KOPT-K1 (cell line): ENCODE measurements around the gene STK11IP.

Experiments
- H3K27ac ChIP-seq: fragments of 200-600 bp; sonication (generic); 2 replicates; pipeline ENCODE4 v1.5.1; 2016; ENCODE audit warnings: antibody characterized with exemption, mild to moderate bottlenecking, low read depth, low read length; ENCODE audit not compliant: poor library complexity, severe bottlenecking
- H3K36me3 ChIP-seq: fragments of 200-600 bp; sonication (generic); 2 replicates; pipeline ENCODE4 v1.5.1; 2017; ENCODE audit warnings: antibody characterized with exemption, mild to moderate bottlenecking, low read length, moderate library complexity; ENCODE audit not compliant: insufficient read depth
- H3K9me3 ChIP-seq: fragments of 200-600 bp; sonication (generic); 2 replicates; pipeline ENCODE4 v1.5.1; 2017; ENCODE audit warnings: antibody characterized with exemption, low read length, mild to moderate bottlenecking; ENCODE audit not compliant: insufficient read depth, poor library complexity, severe bottlenecking

The STK11IP gene

DNA sequence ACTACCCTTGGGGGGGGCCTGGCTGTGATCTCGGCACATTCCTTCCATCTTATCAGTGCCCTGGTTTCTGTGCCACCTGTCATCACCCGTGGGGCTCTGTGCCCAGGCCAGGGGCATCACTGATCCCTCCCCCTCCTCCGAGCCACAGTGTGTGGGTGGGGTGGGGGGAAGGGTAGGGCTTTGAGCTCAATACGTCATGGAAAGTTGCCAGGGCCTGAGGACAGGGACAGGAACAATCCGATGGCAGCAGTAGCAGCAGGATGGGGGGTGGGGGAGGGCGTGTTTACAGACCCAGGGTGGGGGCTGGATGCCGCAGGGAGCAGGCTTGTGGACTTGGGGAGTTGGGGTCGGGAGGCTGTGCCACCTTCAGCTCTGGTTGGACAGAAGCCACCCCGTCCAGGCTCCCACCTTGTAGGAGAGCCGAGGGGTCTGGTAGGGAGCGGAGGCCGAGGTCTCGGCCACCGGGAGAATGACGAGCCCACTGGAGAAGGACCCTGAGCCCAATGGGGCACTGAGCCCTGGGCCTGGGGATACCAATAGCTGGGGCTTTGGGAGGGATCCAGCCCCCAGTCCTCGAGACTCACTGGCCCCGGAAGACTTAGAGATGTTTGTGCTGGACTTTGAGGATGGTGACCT is 33.2 kb downstream of the STK11IP start:
- no peaks in the 10 kb centered on the region for H3K9me3 ChIP-seq
- H3K36me3 ChIP-seq = no peaks in the 10 kb centered on the region
- no peak overlapping the region for H3K27ac ChIP-seq

DNA sequence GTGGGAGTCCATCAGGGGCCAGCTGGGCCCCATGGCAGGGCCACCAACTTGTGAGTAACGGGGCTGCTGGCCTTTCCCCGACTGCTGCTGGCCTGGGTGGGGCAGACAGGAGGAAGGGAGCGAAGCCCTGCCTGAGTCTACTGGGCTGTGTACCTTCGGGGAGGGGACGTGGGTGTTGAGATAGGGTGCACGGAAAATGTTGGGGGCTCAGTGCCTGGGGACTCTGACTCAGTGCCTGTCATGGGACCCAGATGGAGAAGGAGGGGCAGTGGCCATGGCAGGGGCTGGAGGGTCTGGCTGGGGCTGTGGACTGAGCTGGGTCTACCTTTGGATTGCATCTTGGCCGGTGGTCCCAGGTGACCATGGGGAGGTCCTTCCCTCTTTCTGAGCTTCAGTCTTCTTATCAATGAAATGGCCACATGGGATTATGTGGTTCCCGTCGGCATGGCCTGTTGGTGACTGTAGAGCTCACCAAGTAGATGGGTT is 33.8 kb downstream of the STK11IP start:
- Histone ChIP-seq H3K27ac (no peak overlapping the region), H3K36me3 (no peaks in the 10 kb centered on the region), H3K9me3 (no peaks in the 10 kb centered on the region)

DNA sequence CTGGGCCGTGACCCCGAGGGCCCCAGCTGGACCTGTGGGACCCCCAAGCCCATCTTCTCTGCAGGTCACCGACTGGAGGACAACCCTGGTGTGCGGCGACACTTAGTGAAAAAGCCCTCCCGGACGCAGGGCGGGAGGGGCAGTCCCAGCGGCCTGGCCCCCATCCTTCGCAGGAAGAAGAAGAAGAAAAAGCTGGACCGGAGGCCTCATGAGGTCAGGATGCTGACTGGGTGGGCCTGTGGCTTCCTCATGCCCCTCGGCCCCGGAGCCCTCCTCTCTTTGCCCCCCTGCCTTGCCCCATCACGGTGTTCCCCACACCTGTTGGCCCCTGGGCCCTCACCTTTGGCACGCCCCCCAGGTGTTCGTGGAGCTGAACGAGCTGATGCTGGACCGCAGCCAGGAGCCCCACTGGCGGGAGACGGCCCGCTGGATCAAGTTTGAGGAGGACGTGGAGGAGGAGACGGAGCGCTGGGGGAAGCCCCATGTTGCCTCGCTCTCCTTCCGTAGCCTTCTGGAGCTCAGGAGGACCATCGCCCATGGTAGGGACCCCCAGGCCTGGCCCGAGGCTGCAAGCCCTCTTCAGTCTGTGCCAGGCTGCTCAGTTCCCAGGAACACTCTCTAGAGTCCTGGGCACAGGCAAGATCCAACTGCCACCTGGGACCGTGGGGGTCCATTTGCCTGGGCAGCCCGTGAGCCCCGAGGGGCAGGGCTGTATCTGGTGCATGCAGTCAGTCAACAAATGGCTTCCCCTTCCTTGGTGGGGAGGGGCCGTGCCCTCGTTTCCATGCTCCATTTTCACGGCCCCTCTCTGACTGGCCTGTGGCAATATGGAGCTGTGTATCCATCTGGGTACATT is 34.5 kb downstream of the STK11IP start:
- H3K9me3 ChIP-seq = no peaks in the 10 kb centered on the region
- H3K27ac ChIP-seq = no peak overlapping the region
- no peaks in the 10 kb centered on the region for H3K36me3 ChIP-seq

DNA sequence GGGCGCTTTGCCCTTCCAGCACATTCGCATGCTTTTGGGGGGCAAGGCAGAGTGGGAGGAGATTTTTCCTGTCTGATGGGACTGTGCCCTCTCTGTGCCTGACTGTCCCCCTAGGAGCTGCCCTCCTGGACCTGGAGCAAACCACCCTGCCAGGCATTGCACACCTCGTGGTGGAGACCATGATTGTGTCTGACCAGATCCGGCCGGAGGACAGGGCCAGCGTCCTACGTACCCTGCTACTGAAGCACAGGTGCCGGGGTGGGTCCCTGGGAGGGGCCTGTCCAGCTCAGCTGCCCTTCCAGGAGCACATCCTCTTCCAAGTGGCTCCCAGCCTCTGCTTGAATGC is 35.1 kb downstream of the STK11IP start:
- Histone ChIP-seq H3K27ac (no peak overlapping the region), H3K36me3 (no peaks in the 10 kb centered on the region), H3K9me3 (no peaks in the 10 kb centered on the region)

DNA sequence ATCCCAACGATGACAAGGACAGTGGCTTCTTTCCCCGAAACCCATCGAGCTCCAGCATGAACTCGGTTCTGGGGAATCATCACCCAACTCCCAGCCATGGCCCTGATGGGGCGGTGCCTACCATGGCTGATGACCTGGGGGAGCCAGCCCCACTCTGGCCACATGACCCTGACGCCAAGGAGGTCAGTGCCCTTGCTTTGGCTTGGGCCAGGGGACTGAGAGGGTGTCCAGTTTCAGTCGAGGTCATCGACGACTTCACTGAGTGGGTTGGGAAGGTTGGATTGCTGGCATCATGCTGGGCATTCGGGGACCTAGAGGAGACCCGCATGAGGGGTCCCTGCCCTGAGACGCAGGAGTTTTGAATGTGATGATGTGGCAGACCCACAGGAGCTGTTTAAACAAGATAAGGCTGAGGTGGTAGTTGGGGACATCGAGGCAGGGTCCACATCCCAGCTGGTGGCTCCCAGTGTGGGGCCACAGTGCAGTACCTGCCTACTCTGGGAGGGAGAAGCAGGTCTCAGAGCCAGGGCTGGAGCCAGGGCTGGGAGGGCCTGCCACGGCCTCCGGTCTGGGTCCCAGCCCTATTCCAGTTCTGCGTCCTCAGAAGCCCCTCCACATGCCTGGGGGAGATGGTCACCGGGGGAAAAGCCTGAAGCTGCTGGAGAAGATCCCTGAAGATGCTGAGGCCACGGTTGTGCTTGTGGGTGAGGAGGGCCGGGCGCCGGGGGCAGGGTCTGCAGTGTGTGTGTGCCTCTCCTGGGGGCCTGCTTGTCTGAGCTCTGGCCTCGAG is 35.8 kb downstream of the STK11IP start:
- H3K27ac ChIP-seq = no peak overlapping the region
- no peaks in the 10 kb centered on the region for H3K9me3 ChIP-seq
- H3K36me3 ChIP-seq = no peaks in the 10 kb centered on the region

DNA sequence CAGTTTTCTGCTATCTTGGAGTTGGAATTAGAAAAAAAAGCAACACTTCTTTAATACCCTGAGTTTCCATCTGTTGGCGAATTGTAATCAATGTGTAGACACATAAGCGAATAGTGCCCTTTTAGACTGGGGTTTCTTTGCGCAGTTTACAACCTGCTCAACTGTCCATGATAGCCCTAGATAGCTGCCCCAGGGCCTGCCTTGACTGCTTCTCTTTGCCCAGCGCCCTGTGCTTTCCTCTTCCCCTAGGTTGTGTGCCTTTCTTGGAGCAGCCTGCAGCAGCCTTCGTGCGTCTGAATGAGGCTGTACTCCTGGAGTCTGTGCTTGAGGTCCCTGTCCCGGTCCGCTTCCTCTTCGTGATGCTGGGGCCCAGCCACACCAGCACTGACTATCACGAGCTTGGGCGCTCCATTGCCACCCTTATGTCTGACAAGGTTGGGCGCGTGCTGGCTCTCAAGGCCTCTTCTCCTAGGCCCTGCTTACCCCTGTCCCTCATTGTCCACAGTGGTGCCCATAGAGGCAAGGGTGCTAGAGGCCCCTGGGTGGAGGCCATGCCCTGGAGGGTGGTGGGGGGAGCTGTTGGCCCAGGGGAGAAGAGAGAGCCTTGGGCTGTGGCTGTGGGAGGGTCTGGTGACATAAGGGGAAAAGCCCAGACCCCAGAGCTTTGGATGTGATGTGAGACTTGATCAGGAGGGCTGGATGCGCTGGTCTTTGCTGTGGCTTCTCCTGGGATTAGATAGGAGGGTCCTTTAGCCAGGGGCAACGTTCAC is 36.7 kb downstream of the STK11IP start:
- H3K36me3 ChIP-seq = no peaks in the 10 kb centered on the region
- H3K27ac ChIP-seq = no peak overlapping the region
- no peaks in the 10 kb centered on the region for H3K9me3 ChIP-seq

DNA sequence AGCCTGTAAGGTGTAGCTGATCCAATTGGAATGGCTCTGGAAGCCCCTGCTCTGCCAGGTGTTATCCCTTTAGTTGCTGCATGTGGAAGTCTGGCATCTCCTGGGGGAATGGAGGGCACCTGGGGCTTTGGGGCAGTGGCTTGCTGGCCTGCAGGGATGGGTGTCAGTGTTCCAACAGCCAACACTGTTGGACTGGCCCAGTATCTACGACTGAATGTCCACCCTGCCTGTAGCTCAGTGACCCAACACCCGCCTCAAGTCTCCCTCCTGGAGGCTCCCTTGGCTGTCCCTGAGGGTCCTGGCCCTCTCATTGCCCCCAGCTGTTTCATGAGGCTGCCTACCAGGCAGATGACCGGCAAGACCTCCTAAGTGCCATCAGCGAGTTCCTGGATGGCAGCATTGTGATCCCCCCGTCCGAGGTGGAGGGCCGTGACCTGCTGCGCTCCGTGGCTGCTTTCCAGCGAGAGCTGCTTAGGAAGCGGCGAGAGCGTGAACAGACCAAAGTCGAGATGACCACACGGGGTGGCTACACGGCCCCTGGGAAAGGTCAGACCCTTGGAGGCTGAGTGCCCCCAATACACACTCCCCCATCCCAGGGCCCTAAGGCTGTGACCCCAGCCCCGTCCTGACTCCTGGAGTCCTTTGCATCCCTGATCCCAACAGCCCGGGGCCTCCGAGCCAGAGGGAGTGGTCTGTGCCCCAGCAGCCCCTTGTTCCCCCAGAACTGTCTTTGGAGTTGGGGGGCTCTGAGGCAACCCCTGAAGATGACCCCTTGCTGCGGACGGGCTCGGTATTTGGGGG is 37.5 kb downstream of the STK11IP start:
- no peaks in the 10 kb centered on the region for H3K9me3 ChIP-seq
- H3K27ac ChIP-seq = no peak overlapping the region
- no peaks in the 10 kb centered on the region for H3K36me3 ChIP-seq

DNA sequence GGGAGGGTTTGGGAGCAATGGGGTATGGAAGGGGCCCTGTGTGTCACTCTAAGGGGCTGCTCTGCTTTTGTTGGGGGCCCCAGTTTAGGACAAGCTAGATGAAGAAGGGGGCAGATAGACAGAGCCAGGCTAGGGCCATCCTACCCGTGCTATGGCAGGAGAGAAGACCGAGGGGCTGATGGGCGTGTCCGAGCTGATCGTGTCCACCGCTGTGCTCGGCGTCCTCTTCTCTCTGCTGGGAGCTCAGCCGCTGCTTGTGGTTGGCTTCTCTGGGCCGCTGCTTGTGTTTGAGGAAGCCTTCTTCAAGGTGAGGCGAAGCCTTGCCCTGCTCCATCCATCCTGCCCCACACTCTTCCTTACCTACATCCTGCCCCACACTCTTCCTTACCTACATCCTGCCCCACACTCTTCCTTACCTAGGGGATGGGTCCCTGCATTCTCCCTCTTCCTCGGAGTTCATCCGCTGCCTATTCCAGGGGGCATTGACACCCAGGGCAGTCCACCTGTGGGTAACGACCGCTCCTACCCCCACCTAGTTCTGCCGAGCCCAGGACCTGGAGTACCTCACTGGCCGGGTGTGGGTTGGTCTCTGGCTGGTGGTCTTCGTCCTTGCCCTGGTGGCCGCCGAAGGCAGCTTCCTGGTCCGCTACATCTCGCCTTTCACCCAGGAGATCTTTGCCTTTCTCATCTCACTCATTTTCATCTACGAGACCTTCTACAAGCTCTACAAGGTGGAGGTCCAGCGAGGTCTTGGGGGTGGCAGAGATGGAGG is 38.7 kb downstream of the STK11IP start:
- Histone ChIP-seq H3K27ac (no peak overlapping the region), H3K36me3 (no peaks in the 10 kb centered on the region), H3K9me3 (no peaks in the 10 kb centered on the region)

DNA sequence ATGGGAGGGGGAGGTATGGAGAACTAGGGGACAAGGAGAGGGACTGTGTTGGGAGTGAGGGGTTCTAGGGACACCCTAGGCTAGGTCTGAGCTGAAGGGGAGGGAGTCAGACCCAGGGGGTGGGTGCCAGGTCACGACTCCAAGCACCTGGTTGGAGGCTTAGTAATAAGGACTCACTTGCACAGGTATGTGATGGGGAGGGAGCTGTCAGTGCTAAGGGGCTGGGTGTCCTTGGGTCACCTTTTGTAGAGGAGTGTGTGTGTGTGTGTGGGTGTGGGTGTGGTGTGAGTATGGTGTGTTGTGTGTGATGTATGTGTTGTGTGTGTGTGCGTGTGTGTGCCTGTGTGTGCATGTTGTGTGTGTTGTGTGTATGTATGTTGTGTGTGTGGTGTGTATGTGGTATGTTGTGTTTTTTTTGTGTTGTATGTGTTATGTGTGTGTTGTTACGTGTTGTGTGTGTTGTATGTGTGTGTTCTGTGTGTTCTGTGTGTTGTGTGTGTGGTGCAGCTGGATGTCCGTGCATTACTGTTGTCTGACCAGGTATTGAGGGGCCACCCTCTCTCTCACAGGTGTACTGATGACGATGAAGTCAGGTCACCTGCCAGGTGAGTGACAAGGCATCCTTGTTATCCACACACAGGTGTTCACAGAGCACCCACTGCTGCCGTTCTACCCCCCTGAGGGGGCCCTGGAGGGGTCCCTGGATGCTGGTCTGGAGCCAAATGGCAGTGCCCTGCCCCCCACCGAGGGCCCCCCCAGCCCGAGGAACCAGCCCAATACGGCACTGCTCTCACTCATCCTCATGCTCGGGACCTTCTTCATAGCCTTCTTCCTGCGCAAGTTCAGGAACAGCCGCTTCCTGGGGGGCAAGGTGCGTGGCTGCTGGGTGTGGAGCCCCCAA is 39.5 kb downstream of the STK11IP start:
- no peaks in the 10 kb centered on the region for H3K9me3 ChIP-seq
- H3K27ac ChIP-seq = no peak overlapping the region
- H3K36me3 ChIP-seq = no peaks in the 10 kb centered on the region

DNA sequence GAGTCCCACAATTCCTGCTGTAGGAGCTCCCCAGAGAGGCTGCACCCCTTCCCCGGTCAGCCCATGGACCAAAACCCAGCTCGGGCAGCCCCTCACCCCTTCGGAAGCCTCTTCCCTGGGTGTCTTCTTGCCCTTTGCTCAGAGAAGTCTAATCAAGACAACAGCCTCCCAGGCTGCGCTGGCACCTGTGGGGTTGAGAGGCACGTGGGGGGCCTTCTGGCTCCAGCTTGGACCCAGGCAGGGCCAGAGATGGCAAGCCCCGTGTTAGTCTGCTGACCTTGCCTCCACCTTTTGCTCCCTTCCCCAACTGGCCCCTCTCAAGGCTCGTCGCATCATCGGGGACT is 40.2 kb downstream of the STK11IP start:
- H3K27ac ChIP-seq = no peak overlapping the region
- H3K9me3 ChIP-seq = no peaks in the 10 kb centered on the region
- no peaks in the 10 kb centered on the region for H3K36me3 ChIP-seq

DNA sequence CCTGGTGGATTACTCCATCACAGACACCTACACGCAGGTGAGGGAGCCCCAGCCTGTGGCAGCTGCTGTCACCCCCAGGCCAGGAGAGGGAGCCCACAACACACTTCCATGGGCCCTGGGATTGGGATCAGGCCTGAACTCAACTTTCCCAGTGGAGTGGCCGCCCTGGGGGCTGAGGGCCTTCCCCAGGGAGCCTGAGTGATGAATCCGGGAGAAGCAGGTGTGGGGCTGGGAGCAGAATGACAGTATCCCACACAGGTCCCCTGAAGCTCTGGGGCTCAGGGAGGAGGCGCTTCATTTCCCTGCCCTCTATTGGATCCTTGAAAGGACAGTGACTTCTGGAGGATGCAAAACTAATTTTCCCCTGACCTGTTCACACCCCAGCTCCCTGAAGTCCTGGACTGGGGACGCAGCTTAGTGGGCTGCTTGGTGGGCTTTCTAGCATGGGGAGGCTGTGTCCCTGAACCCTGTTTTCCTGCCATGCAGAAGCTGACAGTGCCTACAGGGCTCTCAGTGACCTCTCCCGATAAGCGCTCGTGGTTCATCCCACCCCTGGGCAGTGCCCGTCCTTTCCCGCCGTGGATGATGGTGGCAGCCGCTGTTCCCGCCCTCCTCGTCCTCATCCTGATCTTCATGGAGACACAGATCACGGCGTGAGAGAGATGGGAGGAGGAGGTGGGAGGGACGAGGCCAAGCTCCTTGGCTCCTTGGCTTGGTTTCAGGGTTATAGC is 40.7 kb downstream of the STK11IP start:
- H3K36me3 ChIP-seq = no peaks in the 10 kb centered on the region
- no peaks in the 10 kb centered on the region for H3K9me3 ChIP-seq
- no peak overlapping the region for H3K27ac ChIP-seq

DNA sequence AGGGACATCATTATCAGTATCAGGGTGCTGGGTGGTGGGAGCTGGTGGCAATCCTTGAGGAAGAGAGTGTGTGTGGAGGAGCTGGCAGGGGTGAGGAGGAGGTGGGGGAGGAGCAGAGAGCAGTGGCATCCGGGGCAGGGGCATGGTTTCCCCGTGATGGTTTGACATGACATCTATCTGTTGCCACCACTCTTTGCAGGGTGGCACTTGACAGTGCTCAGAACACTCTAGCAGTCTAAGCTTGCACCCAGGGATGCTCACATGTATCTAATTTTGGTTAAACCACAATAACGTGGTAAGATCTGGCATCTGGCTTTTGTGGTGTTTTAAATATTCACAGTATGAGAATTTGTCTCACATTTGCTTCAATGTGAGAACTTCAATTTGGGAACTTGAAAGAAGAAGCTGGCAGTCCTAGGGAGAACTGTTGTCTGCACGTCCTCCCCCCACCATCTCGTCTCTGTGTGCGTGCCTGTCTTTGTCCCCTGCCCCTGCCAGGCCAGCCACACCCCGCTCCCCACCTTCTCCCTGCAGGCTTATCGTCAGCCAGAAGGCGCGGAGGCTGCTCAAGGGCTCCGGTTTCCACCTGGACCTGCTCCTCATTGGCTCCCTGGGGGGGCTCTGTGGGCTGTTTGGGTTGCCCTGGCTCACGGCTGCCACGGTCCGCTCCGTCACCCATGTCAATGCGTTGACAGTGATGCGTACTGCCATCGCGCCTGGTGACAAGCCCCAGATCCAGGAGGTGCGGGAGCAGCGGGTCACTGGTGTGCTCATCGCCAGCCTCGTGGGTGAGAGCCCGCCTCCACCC is 41.5 kb downstream of the STK11IP start:
- Histone ChIP-seq H3K36me3 (no peaks in the 10 kb centered on the region), H3K9me3 (no peaks in the 10 kb centered on the region), H3K27ac (no peak overlapping the region)
